Fibroblast of skin of left quadriceps (primary cell): ENCODE results near the gene SLC43A3.

ENCODE experiments used
- DNase-seq, 2 experiments: peaks; one replicate each; pipeline ENCODE4 v3.0.0-alpha.2; 2013; ENCODE audit warnings: low read depth in 2 of 2

SLC43A3 gene

GRCh38 chr11:57427727-57428082 lies 784 bp upstream of the SLC43A3 start:
- no peak for DNase-seq

GRCh38 chr11:57426439-57426928 lies 437 bp downstream of the SLC43A3 start:
- DNase-seq, result no peak

DNA sequence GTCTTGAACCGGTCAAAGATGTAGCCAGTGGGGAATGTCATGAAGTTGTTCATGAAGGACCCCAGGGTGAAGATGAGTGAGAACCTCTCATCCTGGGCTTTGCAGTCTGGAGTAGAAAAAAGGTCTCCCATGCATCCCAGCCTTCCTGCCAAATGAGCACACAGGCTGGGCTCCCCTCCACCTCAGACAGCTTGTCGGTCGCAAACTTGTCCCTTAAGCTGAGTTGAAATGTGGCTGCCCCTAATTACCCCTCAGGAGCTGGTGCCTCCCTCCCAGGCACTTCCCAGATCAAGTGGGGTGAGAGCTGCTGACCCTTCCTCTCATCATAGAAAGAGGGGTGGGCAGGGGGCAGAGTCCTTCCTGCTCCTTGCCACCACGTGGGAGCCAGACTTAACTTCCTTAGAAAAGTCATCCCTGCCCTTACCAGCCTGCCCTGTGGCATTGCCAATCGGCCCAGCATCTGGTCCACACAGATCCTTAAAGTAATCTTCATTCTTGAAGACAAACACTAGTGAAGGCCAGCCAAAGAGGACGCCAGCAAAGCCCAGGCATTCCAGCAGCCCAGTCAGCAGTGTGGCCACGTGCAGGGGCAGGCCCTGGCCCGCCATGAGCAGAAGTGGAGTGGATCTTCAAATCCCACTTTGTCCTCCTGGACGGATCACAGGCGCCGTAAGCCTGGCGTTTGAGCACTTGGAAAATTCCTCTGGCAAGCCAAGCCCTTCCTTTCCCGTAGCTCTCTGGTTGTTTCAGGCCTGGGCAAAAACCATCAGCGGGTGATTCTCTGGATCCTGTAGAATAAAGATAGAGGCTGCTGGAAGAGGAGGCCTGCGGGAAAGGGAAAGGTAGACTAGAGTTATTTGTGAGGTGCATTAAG lies 1.1 kb downstream of the SLC43A3 start:
- DNase-seq, result no peak

DNA sequence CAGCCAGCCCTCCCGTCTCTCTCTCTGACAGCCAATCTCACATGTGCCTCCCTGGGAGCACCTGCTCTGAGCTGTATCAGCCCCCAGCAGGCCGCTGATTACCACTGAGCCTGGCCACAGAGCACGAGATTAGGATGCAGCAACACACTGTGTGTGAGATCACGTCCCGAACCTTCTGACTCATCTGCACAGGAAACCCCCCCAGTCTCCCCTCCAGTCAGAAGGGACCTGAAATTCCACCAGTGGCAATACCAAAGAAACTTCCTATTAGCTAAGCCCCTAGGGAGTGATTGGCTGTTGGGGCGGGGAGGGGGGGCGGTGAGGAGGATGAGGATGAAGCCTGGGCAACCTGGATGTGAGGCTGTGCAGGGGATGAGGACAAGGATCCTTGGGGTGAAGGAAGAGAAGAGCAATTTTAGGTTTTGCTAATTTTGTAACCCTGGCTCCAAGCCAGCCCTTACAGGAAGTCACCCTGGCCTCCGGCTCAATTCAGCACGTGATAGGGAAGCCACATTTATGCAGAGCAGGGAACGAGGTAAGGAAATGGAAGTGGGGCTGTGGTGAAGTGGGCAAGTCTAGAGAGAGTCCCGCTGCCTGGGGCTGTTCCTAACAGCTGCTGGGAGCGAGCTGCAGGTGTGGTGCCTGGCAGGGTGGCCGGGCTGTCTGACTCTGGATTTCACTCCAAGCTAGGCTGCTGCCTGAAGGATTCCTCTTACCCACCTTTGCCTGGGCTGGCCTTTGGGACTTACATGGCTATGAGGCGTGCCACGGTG lies 1.9 kb downstream of the SLC43A3 start:
- DNase-seq, result peak; percentile 66 to 78

GRCh38 chr11:57424137-57424791 lies 2.7 kb downstream of the SLC43A3 start:
- DNase-seq, result no peak

GRCh38 chr11:57422669-57423068 lies 4.3 kb downstream of the SLC43A3 start:
- DNase-seq, result no peak

DNA sequence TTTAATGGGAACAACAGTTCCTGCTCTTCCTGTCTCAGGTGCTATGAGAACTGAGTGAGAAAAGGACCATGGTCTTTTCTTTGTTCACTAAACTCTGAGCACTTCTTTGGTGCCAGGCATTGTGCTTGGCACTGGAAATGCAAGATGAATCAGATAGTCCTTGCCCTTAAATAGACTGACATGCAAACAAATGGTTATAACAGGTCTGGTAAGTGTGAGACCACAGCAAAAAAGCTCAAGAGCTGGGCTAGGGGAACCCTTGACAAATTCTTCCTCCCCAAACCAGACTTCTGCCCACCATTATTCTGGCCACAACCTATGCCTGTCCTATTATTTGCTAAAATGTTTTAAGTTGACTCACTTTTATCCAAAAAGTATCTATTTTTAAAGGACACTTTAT lies 5.1 kb downstream of the SLC43A3 start:
- DNase-seq, result no peak

DNA sequence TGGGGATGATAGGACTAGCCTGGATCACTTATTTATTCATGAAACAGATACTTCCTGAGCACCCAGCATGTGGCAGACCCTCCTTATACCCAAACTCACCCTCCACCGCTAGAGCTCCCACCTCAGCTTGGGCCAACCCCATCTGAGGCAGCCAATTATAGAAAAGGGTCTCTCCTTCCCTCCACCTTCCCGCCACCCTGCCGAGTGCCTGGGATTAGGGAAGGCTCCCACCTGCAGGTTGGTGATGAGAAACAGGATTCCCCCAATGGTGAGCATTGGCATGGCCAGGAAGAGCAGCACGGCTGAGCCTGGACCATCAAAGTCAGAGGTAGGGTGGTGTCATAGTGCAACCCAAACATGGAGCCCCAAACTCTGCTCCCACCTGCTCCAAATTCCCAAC lies 5.9 kb downstream of the SLC43A3 start:
- DNase-seq, result no peak

- no peak for DNase-seq
These were observed 7.8 kb downstream of the SLC43A3 start for GRCh38 chr11:57419146-57419545.

DNA sequence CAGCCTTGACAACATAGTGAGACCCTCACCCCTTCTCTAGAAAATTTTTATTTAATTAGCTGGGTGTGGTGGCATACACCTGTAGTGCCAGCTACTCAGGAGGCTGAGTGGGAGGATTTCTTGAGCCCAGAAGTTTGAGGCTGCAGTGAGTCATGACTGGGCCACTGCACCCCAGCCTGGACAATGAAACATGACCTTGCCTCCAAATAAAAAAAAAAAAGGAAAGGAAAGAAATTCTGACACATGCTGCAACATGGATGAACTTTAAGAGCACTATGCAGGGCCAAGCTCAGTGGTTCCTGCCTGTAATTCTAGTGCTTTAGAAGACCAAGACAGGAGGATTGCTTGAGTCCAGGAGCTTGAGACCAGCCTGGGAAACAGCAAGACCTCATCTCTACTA lies 8.8 kb downstream of the SLC43A3 start:
- DNase-seq, result no peak

DNA sequence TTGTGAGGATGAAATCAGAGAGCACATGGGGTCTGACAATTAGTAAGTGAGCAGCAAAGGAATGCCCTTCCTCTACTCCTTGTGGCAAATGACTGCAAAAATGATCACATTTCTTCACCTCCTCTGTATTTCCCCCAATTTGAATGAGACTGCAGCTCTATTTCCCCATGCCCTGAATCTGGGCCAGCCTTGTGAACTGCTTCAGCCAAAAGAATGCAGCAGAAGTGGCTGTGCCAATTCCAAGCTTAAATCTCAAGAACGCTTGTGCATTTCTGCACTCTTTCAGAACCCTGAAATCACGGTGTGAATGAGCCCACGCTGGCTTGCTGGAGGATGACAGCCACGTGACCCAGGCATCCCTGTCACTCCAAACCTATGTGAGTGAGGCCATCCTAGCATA lies 9.9 kb downstream of the SLC43A3 start:
- no peak for DNase-seq

- no peak for DNase-seq
These were observed 10.5 kb downstream of the SLC43A3 start for GRCh38 chr11:57416436-57416835.

DNA sequence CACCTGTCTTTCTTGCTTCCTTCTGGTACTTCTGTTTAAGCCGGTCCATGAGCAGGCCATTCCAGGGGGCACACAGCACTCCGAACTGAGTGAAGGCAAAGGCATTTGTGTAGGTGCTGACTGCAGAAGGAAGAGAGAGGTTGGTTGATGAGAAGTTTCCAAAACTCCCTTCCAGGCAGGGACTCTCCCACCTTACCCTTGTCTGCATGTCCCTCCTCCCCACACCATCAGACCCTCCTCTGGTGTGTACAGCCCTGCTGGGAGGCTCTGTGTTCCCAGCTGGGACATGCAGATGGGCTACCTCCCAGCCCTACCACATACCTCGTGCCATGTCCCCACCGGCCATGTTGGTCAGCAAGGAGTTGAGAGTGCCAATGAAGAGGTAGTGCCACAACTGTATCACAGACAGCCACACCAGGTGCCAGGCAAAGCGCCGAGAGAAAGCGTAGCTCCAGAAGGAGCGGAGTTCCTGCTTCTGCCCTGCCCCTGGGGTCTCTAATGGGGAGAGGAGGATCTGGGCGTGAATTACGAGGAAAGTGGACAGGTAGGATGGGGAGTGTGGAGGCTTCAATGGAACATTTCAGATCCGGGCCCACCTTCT lies 12.2 kb downstream of the SLC43A3 start:
- no peak for DNase-seq

DNA sequence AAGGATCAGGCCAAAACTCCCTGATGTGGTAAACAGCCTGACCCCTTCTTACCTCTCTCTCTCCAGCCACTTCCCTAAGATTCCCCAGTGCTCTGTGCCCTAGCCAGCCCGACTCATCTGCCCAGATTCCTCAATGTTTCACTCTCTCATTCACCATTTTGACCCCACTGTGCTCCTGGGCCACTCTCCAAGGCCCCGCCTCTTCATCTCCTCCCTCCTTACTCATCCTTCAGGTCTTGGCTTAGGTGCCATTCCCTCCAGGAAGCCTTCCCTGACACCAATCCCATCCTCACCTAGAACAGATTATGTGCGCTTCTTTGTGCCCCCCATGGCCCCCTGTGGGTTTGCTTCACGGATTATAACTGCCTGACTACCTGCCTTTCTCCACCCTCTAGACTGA lies 13.2 kb downstream of the SLC43A3 start:
- DNase-seq, result no peak

DNA sequence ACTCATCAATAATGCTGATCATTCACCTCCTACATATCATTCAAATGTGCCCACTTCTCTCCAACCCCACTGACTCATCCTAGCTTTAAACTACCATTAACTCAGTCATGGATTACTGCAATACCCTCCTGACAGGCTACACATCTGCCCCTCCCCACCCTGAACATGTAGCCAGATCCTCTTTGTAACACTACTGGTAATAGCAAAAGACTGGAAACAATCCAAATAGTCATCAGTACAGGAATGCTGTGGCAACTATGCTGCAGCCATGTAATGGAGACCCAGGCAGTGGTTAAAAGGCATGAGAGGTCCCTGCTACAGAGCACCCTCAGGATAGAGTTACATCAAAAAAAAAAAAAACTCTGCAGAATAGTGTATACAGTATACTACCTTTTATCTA lies 16.6 kb downstream of the SLC43A3 start:
- peak; percentile 60 to 64 for DNase-seq

- DNase-seq, result no peak
These were observed 17.4 kb downstream of the SLC43A3 start for GRCh38 chr11:57409321-57410100.

DNA sequence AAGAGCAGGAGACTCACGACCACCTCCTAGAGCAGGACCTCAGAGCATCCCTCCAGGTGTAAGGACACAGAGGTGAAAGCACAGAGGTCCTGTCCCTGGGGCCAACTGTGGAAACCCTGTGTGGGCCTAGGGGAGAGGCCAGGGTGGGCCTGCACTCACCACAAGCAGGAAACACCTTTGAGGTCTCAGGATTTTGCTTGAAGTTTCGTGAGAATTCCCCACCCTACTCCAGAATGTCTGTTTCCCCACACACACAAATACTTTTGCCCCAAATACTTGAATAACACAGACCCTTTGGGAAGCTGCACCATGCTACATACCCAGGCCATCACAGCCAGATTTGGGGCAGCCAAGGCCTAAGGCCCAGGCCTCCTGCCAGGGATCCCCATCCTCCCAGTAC lies 18.1 kb downstream of the SLC43A3 start:
- DNase-seq, result no peak

DNA sequence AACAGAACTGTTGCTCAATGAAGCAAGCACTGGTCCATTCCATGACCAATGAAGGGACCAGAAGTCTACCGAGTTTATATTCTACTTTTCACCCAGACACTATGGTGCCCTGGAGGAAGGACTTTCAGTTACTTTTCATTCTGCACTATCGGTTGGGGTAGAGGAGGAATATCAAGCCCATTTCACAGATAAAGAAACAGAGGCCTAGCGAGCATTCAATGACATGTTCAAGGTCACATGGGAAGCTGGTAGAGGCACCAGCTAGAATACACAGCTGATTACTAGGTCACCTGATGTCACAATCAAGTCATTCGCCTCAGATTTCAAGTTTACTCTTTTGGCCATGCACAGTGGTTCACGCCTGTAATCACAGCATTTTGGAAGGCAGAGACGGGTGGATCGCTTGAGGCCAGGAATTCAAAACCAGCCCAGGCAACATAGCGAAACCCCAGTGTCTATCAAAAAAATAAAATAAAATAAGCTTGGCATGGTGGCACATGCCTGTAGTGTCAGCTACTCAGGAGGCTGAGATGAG lies 18.9 kb downstream of the SLC43A3 start:
- no peak for DNase-seq

DNA sequence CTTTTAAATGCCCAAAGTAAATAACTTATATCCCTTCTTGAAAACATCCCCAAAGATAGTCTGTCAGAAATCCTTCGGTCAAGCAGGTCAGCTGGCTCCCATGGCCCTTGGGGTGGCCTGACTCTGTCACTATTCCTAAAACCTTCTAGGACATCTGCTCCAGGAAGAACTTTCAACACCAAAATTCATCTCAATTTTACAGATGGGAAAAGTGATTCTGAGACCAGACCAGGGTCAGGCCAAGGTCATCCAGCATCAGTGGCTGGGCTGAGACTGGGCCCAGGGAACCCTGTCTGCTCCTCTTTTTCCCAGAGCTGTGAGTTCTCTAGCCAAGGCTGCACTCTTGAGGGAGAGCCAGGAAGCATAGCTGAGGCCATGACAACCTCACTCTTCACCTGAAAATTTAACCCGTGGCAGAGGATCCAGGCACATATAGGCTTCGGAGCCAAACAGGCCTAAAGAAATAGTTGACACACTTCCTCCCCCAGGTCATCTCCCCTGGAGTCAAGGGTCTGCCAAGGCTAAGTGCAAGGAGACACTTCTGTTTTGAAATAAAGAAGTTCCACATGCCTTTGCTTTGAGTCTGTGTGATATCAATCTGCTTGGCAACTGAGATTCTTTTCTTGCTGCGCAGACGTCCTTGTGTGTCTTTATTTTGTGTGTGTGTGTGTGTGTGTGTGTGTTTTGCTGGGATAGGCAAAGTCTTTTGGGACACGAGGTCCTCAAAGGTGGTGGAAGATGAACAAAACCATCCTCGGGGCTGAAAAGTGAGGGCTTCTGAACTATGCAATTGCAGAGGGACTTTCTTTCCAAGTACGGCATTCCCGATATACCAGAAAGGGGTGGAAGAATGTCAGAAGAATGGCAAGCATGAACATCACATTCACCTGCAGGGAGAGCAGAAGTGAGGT lies 19.7 kb downstream of the SLC43A3 start:
- DNase-seq, result no peak

DNA sequence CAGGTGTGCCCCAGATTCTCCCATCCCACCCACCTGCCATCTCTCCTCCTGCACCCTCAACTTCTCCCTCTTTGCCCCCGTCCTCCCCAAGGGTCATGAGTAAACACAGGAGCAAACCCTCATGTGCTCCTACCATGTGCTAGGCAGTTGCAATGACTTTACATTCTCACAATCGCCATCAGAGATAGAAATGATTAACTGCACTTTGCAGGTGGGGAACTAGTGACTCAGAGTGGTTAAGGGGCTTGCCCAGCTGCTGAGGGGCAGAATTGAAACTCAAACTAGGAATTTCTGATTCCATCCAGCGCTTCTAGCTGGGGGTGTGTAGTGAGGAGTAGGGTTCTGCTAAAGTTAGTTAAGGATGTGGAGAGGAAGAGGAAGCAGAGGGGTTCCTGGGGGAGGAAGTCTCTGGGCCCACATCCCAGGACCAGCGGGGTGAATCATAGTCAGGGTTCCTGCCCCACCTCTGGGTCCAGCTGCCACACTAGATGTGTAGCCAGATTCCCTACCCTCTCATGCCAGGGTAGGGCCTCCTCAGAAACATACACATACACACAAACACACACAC lies 20.5 kb downstream of the SLC43A3 start:
- no peak for DNase-seq
